Measurements from ENCODE around the gene FYB1.

The FYB1 gene

DNA sequence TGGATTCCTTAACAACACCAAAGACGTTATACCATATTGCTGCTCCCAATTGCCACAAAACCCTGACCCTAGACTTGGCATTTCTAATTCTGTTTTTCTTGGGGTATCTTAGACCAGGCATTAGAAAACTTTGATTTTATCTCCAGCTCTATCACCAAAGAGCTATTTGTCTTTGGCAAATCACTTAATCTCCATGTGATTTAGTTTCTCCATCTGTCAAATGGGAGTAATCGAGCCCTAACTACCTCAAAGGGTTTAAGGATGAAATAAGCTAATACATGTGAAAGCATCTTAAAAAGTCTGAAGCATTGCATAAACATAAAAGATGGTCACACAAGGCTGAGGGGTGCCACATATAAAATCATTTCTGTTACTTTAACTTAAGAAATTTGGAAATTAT is 60.6 kb downstream of the FYB1 start:
- Histone ChIP-seq H3K27ac (ENCODE audit: low read length) (no peak overlapping the region), H3K9me3 (ENCODE audit: insufficient read depth, low read depth, low read length) (no peaks in the 10 kb centered on the region), H3K4me1 (ENCODE audit: insufficient read depth, low read length) (no peaks in the 10 kb centered on the region), H3K27me3 (ENCODE audit: insufficient read depth, low read length) (no peaks in the 10 kb centered on the region), H3K36me3 (ENCODE audit: insufficient read depth, low read depth, low read length) (no peaks in the 10 kb centered on the region), H3K9ac (ENCODE audit: low read depth, low read length) (no peak overlapping the region), H3K4me3 (ENCODE audit: low read length) (no peak overlapping the region)

DNA sequence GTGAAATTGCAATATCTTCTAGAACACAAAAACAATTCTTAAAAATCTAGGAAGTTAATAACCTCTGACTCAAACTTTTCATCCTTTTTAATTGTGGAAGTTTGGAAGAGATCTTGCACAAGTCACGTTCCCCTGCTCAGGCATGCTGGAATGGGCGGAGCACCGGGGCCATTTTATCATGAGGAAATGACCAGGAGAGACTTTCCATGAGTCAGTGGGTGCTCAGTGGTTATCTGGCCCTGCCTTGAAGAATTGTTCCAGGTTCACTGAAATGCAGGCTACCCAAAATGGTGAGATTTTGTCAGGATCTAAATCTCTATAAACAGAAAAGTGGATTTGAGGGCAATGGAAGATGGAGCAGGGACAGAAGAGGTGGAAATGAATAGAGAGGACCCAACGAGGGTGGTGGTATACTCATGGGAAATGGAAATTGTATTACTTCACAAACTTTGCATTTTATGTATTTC is 61.2 kb downstream of the FYB1 start:
- Histone ChIP-seq H3K36me3 (ENCODE audit: insufficient read depth, low read depth, low read length) (no peaks in the 10 kb centered on the region), H3K27ac (ENCODE audit: low read length) (no peak overlapping the region), H3K27me3 (ENCODE audit: insufficient read depth, low read length) (no peaks in the 10 kb centered on the region), H3K4me3 (ENCODE audit: low read length) (no peak overlapping the region), H3K9ac (ENCODE audit: low read depth, low read length) (no peak overlapping the region), H3K9me3 (ENCODE audit: insufficient read depth, low read depth, low read length) (no peaks in the 10 kb centered on the region), H3K4me1 (ENCODE audit: insufficient read depth, low read length) (no peaks in the 10 kb centered on the region)

DNA sequence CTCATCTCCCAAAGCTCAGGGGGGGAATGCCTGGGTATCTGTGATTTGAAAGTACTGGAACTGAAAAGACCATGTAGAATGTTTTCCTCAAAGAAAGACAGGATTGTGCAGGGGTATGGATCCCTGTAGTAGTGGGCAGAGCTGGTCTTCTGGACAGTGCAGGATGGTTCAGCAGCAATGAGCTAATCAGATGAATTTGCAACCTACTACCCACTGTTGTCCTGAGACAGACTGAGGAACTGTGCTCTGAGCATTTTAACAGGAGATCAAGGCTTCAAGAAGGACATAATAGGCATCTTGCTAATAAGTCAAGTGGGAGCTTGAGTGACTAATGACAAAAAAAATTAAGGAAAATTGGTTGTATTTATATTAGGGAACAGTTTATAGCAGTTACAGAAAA is 61.7 kb downstream of the FYB1 start:
- Histone ChIP-seq H3K4me3 (ENCODE audit: low read length) (no peak overlapping the region), H3K9me3 (ENCODE audit: insufficient read depth, low read depth, low read length) (no peaks in the 10 kb centered on the region), H3K9ac (ENCODE audit: low read depth, low read length) (no peak overlapping the region), H3K27ac (ENCODE audit: low read length) (no peak overlapping the region), H3K36me3 (ENCODE audit: insufficient read depth, low read depth, low read length) (no peaks in the 10 kb centered on the region), H3K27me3 (ENCODE audit: insufficient read depth, low read length) (no peaks in the 10 kb centered on the region), H3K4me1 (ENCODE audit: insufficient read depth, low read length) (no peaks in the 10 kb centered on the region)

DNA sequence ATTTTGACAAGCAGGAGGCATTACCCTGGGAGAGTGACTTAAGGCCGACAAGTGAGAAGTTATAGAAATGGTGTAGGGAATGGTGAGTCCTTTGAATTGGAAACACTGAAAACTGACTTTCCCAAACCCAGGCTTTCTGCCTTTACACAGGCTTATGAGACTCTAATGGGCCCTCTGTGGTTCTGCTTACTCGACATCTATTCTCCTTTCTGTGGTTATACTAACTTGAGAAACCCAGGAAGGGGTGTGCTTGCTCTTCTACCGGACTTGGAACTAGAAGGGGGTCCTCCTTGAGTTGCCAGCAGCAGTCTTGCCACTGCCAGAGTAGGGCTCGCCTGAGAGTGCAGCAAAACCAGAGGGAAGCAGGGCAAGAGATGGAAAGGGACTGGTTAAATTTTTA is 63.3 kb downstream of the FYB1 start:
- no peaks in the 10 kb centered on the region for H3K4me1 ChIP-seq (ENCODE audit: insufficient read depth, low read length)
- H3K4me3 ChIP-seq (ENCODE audit: low read length): no peak overlapping the region
- no peaks in the 10 kb centered on the region for H3K9me3 ChIP-seq (ENCODE audit: insufficient read depth, low read depth, low read length)
- H3K27ac ChIP-seq (ENCODE audit: low read length): no peak overlapping the region
- H3K27me3 ChIP-seq (ENCODE audit: insufficient read depth, low read length): no peaks in the 10 kb centered on the region
- no peak overlapping the region for H3K9ac ChIP-seq (ENCODE audit: low read depth, low read length)
- H3K36me3 ChIP-seq (ENCODE audit: insufficient read depth, low read depth, low read length): no peaks in the 10 kb centered on the region

DNA sequence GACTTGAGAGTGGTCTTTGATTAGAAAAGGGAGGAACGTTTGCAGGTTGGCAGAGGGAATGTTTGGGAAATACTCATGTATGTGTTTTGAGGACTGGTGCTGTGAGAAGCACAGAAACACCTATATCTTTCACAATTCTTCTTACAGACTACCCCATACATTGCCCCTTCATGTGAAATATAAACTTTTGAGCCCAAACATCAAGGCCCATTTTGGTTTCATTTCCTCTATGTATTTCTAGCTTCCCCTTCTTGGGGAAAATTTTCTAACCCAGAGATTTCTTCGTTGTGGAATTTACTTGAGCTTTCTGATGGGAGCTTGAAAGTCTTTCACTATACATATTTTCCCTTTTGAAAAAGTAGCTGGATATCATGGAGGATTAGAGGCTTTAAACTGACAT is 67.6 kb downstream of the FYB1 start:
- Histone ChIP-seq H3K4me3 (ENCODE audit: low read length) (no peak overlapping the region), H3K9me3 (ENCODE audit: insufficient read depth, low read depth, low read length) (no peaks in the 10 kb centered on the region), H3K27me3 (ENCODE audit: insufficient read depth, low read length) (no peaks in the 10 kb centered on the region), H3K4me1 (ENCODE audit: insufficient read depth, low read length) (no peaks in the 10 kb centered on the region), H3K36me3 (ENCODE audit: insufficient read depth, low read depth, low read length) (no peaks in the 10 kb centered on the region), H3K27ac (ENCODE audit: low read length) (no peak overlapping the region), H3K9ac (ENCODE audit: low read depth, low read length) (no peak overlapping the region)

DNA sequence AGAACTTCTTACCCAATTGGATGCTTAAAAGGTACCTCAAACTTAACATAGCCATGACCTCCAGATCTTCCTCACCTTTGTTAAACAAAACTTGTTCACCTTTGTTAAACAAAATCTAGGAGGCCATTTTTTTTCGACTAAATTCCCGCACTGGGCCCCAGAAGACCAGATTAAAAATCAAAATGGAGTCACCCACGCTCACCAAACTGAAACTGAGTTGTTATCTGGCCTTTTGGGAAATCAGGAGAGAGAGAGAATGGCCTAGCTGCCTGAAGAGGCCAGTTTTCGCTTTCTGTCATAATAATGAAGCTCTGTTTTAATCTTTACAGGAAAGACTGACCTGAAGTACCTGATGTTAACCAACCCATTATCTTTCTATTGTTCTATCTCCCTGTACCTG is 69.4 kb downstream of the FYB1 start:
- no peaks in the 10 kb centered on the region for H3K36me3 ChIP-seq (ENCODE audit: insufficient read depth, low read depth, low read length)
- H3K4me3 ChIP-seq (ENCODE audit: low read length): no peak overlapping the region
- no peak overlapping the region for H3K9ac ChIP-seq (ENCODE audit: low read depth, low read length)
- H3K9me3 ChIP-seq (ENCODE audit: insufficient read depth, low read depth, low read length): no peaks in the 10 kb centered on the region
- no peak overlapping the region for H3K27ac ChIP-seq (ENCODE audit: low read length)
- no peaks in the 10 kb centered on the region for H3K27me3 ChIP-seq (ENCODE audit: insufficient read depth, low read length)
- H3K4me1 ChIP-seq (ENCODE audit: insufficient read depth, low read length): no peaks in the 10 kb centered on the region

DNA sequence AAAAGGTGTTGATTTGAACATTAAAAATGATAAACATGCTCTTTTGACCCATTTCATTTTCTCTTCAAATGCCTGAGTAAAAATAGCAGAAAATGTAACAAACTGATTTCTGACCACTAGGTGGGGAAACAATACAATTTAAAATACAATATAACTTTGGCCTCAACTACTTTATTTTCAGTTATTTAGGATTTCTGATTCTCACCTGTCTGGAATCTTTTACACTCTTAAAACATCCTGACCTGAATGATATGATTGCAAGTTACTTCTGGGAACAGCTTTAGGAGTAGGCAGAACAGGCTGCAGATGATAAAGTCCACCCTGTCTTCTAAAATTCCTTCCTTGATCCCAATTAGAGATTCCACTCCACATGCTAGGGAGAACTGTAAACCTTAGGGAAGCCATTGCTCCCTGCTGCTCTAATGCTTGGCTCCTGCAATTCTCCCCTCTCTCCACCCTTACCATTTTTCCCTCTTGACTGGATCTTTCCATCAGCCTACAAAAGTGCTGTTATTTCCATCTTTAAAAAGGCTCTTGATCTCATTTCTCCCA is 70.3 kb downstream of the FYB1 start:
- Histone ChIP-seq H3K27ac (ENCODE audit: low read length) (no peak overlapping the region), H3K9ac (ENCODE audit: low read depth, low read length) (no peak overlapping the region), H3K36me3 (ENCODE audit: insufficient read depth, low read depth, low read length) (no peaks in the 10 kb centered on the region), H3K9me3 (ENCODE audit: insufficient read depth, low read depth, low read length) (no peaks in the 10 kb centered on the region), H3K4me3 (ENCODE audit: low read length) (no peak overlapping the region), H3K27me3 (ENCODE audit: insufficient read depth, low read length) (no peaks in the 10 kb centered on the region), H3K4me1 (ENCODE audit: insufficient read depth, low read length) (no peaks in the 10 kb centered on the region)

DNA sequence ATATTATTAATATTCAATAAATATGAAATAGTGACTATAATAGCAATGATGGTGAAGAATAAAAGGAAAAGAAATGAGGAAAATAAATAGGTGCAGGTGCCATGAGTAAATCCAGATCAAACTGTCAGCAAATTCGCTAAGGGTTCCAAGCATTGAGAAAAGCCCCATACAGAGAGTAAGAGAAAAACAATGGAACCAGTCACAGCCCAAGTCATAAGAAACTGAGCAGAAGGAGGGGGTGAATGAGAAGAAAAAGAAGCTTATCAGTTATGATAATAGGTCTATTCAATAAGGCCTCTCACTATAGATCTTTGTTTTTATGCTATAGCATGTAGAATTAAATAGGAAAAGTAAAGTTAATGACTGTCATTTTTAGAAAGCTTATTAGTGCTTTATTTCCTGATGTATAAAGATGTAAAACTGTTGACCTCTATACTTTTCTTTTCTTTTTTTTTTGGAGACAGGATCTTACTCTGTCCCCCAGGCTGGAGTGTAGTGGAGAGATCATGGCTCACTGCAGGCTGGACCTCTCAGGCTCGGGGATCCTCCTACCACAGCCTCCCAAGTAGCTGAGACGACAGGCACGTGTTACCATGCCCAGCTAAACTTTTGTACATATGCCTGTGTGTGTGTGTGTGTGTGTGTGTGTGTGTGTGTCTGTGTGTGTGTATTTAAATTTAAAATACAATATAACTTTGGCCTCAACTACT is 72.4 kb downstream of the FYB1 start:
- no peaks in the 10 kb centered on the region for H3K27me3 ChIP-seq (ENCODE audit: insufficient read depth, low read length)
- no peak overlapping the region for H3K27ac ChIP-seq (ENCODE audit: low read length)
- no peaks in the 10 kb centered on the region for H3K4me1 ChIP-seq (ENCODE audit: insufficient read depth, low read length)
- no peak overlapping the region for H3K9ac ChIP-seq (ENCODE audit: low read depth, low read length)
- H3K4me3 ChIP-seq (ENCODE audit: low read length): no peak overlapping the region
- no peaks in the 10 kb centered on the region for H3K36me3 ChIP-seq (ENCODE audit: insufficient read depth, low read depth, low read length)
- H3K9me3 ChIP-seq (ENCODE audit: insufficient read depth, low read depth, low read length): no peaks in the 10 kb centered on the region

DNA sequence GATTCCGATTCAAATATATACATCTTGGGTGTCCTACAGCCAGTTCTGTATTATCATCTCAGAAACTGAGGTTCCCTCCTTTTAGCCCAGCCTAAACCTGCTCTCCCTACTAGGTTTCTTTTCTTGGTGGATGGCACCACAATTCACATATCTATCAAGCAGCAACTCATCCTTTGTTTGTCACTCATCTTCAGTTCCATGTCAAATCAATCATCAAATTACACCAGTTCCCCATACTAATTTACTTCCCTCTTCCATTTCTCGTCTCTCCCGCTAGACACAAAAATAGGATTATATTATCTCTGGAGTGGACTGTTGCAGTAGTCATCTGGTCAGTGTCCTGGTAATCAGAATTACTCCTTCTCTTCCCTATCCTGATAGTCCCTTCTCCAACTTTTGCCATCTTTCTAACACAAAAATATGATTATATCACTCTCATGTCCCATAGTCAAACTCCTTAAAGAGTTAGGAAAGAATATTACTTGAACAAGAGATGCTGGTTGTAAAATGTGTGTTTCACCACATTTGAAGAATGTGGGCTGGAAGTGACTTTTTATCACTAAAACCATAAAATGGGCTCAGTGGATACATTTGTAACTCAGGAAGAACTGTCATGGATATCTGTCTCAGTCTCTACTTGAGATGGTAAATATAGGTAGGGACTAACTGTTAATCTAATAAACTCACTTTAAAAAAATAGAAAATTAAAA is 76.1 kb downstream of the FYB1 start:
- Histone ChIP-seq H3K9me3 (ENCODE audit: insufficient read depth, low read depth, low read length) (no peaks in the 10 kb centered on the region), H3K4me1 (ENCODE audit: insufficient read depth, low read length) (no peaks in the 10 kb centered on the region), H3K27ac (ENCODE audit: low read length) (no peak overlapping the region), H3K27me3 (ENCODE audit: insufficient read depth, low read length) (no peaks in the 10 kb centered on the region), H3K36me3 (ENCODE audit: insufficient read depth, low read depth, low read length) (no peaks in the 10 kb centered on the region), H3K9ac (ENCODE audit: low read depth, low read length) (no peak overlapping the region), H3K4me3 (ENCODE audit: low read length) (no peak overlapping the region)

DNA sequence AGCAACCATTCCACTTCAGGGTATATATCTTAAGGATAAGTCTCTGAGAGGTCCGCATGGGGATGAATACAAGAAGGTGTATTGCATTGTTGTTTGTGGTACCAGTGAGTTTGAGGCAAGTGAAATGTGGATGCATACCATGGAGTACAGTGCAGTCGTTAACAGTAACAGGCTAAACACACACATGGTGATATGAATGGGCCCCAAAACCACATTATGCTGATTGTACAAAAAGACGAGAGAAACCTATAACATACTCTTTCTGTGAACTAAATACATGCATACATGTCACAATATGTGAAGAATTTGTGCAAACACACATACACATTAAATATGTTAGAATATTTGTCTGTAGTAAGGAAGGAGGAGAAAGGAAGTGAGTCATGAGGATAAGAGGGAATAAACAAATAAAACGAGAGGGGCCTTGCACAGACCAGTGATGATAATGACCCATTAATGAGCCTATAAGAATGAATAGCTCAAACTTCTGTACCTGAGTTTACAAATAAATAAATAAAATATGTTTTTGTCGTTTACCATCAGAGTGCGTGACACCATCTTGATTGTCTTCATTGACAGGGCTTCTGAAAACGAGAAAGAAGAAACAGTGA is 78.7 kb downstream of the FYB1 start:
- H3K9me3 ChIP-seq (ENCODE audit: insufficient read depth, low read depth, low read length): no peaks in the 10 kb centered on the region
- no peaks in the 10 kb centered on the region for H3K4me1 ChIP-seq (ENCODE audit: insufficient read depth, low read length)
- H3K36me3 ChIP-seq (ENCODE audit: insufficient read depth, low read depth, low read length): no peaks in the 10 kb centered on the region
- no peak overlapping the region for H3K27ac ChIP-seq (ENCODE audit: low read length)
- H3K4me3 ChIP-seq (ENCODE audit: low read length): no peak overlapping the region
- no peak overlapping the region for H3K9ac ChIP-seq (ENCODE audit: low read depth, low read length)
- H3K27me3 ChIP-seq (ENCODE audit: insufficient read depth, low read length): no peaks in the 10 kb centered on the region

DNA sequence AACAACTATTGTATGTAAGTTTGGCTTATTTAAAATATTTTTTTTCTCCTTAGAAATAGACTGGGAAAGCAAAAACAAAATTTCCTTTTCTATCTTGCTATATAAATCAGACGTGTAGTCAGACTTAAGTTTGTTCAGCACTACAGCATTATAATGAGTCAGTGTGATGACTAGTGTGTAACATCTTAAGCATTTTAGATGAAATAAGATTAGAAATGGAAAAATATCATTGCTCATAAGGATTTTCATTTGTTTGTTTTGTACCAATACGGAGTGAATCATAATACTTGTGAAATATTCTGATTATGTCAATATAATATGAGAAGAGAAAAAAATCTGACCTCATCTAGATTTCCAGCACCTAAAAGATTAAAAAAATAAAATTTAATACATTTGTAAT is 80.5 kb downstream of the FYB1 start:
- Histone ChIP-seq H3K9me3 (ENCODE audit: insufficient read depth, low read depth, low read length) (no peaks in the 10 kb centered on the region), H3K27ac (ENCODE audit: low read length) (no peak overlapping the region), H3K9ac (ENCODE audit: low read depth, low read length) (no peak overlapping the region), H3K36me3 (ENCODE audit: insufficient read depth, low read depth, low read length) (no peaks in the 10 kb centered on the region), H3K4me1 (ENCODE audit: insufficient read depth, low read length) (no peaks in the 10 kb centered on the region), H3K4me3 (ENCODE audit: low read length) (no peak overlapping the region), H3K27me3 (ENCODE audit: insufficient read depth, low read length) (no peaks in the 10 kb centered on the region)
